Raji (cell line): ENCODE measurements around the gene UGT1A3.

ENCODE experiments used
- POLR2A ChIP-seq: IDR thresholded peaks from 2 replicates; pipeline ENCODE4 v1.6.1; 2011; ENCODE audit warnings: low read depth, low read length, control low read depth; ENCODE audit not compliant: insufficient read depth

UGT1A3 gene

DNA sequence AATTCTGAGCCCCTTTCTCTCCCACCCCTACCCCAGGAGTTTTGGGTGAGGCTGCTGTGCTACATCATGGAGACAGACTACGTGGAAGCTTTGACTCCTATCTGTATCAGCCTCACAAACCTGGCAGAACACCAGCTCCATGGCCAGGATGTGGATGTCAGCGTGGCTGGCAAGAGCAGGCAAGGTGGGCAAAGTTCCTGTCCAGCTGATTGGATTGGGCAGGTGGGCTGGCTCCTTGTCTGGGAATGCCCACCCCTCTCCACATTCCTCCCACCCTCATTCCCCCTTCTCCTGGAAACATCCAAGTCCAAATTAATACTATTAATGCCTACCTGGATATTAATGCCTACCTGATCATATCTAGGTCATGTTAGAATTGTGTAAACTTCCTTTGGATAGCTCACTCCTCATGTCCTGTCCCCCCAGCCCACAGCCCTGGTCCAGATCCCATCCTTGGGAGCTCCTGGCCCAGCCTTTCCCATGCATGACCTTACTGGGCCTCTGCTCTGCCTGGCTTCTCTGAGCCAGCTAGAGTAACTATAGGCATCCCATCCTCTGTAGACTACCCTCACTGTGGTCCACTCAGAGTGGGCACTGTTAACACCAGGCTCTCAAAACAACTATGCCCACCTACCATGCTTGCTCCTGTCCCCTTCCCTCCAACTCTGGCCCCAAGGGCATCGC lies 73.4 kb downstream of the UGT1A3 start:
- TF ChIP-seq POLR2A: no peak

DNA sequence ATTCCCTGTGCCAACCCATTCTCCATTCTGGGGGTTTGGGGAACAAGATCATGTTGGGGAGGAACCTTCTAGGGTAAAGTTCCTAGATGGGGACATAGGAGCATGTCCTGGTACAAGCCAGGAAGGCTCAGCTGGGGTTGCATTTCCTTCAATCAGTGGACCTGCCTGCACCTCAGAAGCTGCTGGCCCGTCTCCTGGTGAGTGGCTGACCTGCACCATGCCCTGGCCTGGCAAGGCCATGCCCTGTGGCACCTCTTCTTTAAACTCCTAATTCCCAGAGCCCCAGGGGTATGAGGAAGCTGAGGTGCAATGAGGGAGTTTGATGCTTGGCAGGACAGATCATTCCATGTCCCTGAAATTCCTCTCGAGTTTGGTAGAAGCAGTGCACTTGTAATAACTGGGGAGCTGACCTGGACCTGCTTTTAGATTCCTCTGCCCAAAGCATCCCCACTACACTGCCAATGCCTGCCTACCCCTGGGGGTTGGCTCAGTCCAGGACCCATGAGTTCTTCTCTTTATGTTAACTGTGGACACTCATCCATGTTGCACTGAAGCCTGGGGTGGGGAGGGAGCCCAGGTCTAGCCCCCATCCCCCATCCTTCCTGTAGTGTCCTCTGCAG lies 74.6 kb downstream of the UGT1A3 start:
- TF ChIP-seq POLR2A: no peak

DNA sequence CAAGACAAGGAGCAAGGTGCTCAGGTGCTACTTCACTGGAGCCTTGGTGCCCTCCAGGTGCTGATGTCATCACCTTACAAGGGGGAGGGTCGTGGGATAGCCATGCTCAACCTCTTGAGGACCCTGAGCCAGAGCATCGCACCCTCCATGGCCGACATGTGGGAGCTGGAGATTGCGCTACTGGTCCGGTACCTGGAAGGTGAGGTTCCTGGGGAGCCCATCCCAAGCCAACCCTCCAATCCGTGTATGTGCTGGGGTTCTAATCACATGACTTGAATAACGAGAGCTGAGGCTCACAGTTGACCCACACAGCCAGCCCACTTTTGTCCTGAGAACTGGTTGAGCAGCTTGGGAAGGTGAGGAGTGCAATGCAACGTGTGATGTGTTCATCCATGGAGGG lies 75.2 kb downstream of the UGT1A3 start:
- TF ChIP-seq POLR2A: no peak

DNA sequence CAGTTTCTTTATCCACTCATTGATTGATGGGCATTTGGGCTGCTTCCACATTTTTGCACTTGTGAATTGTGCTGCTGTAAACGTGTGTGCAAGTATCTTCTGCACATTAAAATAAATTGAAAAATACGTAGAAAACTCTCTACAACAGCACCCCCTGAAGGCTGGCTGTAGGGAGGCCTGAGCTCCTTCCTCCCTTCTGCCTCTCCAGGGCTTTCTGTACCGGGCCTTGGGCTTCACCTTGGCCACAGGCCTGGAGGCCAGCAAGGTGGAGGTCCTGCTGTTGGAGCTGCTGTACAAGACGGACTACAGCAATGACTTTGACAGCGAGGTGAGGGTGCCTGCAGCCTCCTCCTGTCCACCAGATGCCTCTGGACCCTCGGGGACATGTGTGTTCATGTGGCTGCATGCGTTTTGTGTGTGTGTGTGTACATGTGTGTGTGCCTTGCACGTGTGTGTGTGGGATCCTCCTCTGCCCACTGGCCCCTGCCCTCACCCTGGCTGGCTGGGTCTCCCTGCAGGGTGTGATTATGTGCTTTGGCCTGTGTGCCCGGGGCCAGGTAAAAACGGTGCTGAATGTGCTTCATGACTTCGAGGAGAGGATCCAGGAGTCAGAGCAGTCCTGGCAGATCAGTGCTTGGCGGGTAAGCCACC lies 78.5 kb downstream of the UGT1A3 start:
- TF ChIP-seq POLR2A: no peak

DNA sequence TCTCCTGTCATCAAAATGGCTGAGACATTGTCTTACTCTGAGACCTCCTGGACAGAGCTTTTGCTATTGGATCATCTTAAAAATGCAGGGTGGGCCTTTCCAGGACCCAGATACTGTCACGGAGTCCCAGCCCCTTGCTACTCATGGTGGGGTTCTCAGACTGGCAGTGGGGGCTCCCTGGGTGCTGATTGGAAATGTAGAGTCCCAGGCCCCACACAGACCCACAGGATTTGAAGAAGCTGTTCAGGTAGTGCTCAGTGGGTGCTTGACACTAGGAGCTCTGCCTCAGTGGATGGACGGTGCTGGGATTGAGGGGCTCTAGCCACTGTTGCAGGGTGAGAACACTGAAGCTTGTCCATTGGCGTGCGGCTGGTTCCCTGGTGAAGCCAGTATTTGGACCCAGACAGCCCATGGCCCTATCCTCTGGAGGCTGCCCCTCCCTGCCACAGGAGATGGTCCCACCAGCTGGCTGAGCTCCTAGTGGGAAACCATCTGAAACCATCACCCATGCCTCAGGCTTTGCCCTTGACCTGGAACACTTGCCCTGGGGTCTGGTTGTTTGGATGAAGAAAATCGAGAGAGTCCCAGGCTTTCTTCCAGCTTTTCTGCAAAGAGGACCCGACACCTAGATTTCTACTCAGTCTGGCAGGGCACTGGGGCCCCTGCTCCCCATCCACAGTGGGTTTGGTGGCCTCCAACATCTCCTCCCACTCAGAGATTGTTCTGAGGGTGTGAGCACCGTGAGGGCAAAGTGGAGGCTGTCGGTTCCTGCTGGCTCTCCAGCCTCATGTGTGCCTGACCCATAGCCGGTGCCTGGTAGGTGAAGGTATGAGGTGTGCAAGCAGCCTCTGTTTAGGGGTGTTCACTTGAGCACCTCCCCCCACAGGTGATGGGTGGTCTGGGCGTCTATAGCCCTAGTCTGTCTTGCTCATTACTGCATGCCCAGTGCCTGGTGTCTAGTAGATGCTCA lies 79.4 kb downstream of the UGT1A3 start:
- no peak for TF ChIP-seq POLR2A

DNA sequence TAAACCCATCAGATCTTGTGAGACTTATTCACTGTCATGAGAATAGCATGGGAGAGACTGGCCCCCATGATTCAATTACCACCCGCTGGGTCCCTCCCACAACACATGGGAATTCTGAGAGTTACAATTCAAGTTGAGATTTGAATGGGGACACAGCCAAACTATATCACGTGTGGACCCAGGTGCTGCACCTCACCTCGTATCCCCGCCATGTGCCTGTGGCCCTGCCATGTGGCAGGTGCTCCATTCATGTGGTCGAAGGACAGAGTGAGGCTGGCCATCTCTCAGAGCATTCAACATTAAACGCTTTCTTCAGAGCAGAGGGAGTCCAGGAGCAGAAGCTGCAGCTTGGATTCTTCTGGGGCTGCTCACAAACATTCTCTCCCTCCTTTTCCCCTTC lies 81.5 kb downstream of the UGT1A3 start:
- no peak for TF ChIP-seq POLR2A

DNA sequence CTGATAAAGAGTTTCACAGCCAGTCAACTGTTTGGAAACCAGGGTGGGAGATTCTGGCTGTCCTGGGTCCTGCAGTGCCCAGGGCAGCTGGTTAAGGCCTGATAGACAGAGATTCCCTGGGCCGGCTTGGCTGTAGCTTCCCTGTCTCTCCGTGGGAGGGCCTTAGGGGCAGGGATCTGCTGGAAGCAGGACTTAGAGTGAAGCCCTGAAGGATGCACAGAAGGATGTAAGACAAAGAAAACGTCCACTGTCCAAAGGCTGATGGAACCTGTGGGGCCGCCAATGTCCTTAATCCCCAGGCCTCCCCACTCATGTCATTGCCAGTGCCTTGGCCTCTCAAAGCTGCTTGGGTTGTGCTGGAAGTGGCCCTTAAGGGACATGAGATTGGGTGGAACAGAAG lies 82.2 kb downstream of the UGT1A3 start:
- no peak for TF ChIP-seq POLR2A

DNA sequence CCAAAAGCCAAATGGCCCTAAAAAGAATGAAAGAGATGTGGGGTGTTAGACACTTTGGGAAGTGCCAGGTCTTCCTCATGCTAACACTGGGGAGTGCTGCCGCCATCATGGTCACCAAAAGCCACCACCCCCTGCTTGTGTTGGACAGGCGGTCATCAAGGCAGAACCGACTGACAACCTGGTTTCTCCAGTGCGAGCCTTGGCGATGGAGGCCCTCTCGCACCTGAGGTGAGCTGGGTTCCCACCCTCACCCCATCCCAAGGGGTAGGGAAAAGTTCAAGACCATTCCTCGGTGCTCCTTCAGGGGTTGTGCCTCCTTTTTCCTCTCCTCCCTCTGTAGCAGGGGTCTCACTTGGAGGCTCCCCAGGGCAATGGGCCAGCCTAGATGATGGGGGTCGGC lies 82.9 kb downstream of the UGT1A3 start:
- no peak for TF ChIP-seq POLR2A

DNA sequence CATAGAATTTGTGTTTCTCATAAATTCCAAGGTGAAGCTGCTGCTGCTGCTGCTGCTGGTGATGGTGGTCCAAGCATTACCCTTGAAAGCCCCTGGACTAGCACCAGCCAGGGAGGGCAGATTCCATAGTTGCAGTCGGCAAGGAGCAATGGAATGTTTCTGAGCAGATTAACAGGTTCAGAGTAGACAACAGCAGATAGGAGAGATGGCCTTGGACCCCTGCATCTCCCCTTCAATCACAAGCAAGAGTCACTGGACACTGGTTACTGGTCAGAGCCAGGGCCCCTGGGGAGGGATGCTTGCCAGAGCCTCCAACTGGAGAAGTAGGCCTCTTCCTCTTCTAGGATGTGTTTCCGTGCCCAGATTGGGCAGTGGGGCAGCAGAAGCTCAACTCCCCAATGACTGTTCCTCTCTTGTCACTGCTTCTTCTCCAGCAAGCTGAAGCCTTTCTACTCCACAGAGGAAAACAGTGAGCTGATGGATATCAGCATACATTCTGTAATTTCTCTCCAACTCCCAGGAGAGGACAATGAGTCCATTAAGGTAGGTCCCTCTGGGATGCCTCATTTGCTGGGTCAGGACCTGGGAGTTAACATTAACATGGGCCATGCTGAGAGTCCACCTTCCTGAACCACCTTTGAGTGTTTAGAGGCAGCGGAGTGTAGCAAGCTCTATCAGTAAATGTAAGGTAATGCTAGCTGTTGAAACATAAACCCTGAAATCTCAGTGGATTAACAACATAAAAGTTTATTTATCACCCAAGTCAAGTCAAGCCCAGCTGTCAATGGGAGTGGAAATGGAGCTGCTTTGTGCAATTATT lies 84.6 kb downstream of the UGT1A3 start:
- no peak for TF ChIP-seq POLR2A

DNA sequence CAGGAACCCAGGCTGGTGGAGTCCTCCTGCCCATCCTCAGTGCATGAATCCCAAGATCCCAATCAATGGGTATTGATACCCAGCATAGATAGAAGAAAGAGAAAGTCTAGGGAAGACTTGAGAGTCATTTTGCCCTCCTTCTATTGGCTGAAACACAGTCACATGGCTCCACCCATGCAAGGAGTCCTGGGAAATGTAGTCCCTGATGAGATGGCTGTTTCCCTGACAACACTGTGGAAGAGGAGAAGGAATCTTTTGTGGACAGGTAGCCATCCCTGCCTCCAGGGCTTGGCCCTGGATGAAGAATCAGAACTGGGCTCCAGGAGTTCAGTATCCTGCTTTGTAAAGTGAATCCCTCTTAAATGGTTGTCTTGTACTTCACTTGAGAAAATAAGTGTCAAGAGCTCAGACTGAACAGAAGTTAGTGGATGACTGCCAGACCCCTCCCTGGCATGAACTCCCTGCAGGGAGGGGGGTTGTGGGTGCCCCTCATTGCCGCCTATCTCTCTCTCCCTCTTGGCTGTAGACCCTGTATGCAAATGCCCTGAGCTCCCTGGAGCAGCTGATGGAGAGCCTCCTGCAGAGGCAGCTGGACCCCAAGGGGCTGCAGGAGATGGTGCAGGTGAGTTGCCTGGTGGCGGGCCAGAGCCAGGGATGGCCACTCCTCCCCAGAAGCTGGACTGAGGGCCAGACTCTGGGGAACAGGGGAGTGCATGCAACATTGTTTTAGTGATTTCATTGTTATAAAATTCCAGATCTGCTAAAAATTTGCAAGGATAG lies 85.4 kb downstream of the UGT1A3 start:
- no peak for TF ChIP-seq POLR2A

DNA sequence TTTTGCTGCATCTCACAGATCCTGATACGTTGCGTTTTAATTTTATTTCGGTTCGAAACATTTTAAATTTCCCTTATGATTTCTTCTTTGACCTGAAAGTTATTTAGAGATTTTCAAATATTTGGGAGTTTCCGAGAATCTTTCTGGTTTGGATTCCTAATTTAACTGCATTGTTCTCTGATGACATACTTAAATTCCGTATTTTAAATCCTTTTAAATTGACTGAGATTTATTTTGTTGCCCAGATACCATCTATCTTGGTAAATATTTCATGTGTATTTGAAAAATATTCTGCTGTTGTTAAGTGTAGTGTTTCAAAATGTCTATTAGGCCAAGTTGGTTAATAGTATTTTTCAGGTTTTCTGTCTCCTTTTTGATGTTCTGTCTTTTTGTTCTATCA lies 87.0 kb downstream of the UGT1A3 start:
- TF ChIP-seq POLR2A: no peak

DNA sequence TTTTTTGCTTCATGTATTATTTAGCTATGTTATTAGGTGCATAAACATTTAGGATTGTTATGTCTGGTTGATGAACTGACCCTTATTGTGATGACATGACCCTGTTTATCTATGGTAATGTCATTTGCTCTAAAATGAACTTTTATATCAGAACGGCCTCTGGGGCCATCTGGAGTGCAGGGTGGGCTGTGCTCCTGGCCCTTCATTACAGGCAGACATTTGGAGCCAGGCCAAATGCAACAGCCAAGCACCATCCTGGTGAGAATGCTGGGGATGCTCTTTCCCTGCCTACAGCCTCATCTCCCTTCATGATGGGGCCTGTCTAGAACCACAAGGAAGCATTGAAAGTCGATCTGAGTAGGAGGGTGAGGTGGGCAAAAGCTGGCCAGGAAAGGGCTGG lies 87.5 kb downstream of the UGT1A3 start:
- no peak for TF ChIP-seq POLR2A

DNA sequence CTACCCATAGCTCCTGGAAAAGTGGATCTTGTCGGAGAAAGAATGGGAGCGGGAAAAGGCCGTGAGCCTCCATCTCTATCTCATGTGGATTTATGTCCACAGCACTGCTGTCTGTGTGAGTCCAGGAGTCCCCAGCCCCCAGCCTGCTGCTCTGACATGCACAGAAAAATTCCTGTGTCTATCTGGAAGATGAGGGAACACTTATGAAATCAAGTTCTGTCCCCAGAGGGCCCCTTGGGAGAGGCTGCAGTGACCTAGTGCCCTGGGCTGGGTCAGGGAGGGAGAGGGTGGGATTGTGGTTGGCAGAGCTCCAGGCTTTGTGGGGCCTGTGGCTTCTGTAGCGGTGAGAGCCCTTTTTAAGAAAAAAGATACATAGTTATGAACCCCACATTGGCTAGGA lies 87.9 kb downstream of the UGT1A3 start:
- no peak for TF ChIP-seq POLR2A
